IPS-18c (cell line): ENCODE data around the gene MCF2L.
"Not testable (repeated sequence)": the region's sequence is repeated elsewhere in the genome, so short reads cannot be mapped to it uniquely, and the experiment has no call there.

Experiments used
- H3K4me3 ChIP-seq: 2 replicates; pipeline ENCODE4 v1.7.0; 2013; ENCODE audit warnings: low read depth, mild to moderate bottlenecking, low read length, moderate library complexity; ENCODE audit not compliant: insufficient read depth
- H3K9me3 ChIP-seq: one replicate; pipeline ENCODE4 v1.6.1; 2013; ENCODE audit warnings: mild to moderate bottlenecking, low read length, moderate library complexity; ENCODE audit not compliant: control insufficient read depth, insufficient read depth

Gene MCF2L

DNA sequence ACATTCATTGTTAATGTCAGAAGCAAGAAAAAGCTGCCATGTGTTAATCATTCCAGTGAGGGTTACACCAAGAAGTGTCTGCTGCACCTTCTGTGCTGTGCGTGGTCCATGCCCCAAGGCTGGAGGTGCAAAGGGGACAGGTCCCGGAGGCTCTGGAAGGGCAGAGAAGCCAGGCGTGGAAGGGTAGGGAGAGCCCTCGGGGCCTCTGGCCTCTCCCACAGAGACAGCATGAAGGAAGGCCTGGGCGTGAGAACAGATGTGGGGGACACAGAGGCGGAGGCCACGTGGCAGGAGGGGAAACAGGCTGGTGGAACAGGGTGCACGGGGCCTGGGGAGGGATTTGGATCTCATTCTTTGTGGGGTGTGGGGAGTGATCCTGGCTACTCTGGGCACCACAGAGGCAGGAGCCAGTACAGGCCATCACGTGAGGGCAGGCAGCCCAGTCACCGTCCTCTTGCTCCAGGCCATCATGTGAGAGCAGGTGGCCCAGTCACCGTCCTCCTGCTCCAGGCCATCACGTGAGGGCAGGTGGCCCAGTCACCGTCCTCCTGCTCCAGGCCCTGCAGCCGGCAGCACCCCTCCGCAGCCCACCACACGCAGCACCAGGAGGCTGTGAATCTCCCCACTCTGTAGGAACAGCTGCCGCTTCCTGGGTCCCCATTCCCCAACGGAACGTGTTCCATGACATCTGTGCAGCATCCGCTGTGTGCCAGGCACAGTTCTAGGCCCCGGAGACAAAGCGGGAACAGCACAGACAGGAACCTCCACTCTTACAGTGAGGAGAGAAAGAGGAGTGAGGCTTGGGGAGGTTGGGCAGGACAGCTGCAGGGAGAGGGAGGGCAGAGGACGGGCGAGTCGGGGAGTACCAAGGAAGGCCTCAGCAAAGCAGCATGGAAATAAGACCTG, 126.4 kb downstream of the MCF2L start:
- Histone ChIP-seq H3K9me3 (no peaks in the 10 kb centered on the region), H3K4me3 (no peak overlapping the region)

DNA sequence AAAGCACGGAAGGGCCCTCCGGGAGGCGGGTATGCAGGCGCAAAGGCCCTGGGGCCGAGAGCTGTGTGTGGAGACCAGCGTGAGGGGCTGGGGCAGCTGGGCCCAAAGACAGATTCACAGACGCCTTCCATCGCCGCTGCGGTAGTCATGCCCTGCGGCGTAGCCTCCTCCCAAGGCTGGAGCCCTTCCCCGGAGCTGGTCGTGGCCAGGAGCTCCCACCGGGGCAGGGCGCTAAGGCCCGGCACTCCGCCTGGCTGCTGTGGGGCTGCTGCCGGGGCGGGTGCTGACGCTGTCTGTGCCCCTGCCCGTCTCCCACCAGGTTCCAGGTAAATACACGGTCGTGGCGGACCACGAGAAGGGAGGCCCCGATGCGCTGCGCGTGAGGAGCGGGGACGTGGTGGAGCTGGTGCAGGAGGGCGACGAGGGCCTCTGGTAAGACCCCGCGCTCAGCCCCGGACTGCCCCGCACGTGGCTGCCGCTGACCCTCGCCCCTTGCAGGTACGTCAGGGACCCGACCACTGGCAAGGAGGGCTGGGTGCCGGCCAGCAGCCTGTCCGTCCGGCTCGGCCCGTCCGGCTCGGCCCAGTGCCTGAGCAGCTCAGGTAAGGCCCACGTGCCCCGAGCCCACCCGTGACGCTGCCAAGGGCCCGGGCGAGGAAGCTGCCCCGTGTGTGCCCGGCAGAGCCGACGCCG, 127.2 kb downstream of the MCF2L start:
- no peak overlapping the region for H3K4me3 ChIP-seq
- H3K9me3 ChIP-seq: no peaks in the 10 kb centered on the region

DNA sequence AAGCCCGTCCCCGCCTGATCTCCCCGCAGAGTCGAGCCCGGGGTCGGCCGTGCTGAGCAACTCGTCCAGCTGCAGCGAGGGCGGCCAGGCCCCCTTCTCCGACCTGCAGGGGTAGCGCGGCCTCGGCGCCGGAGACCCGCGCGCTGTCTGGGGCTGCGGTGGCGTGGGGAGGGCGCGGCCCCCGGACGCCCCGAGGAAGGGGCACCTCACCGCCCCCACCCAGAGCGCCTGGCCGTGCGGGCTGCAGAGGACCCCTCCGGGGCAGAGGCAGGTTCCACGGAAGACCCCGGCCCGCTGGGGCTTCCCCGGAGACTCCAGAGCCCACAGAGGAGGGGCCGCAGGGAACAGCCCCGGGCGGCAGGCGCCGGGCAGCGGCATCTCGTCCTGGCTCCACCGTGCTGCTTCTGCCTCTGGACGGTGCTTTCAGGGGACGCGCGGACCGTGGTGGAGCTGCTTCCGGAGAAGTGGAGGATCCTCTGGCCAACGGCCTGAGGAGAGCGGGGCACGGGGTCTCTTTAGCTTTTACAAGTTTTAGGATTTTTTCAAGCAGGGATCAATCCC, 127.8 kb downstream of the MCF2L start:
- H3K4me3 ChIP-seq: no peak overlapping the region

DNA sequence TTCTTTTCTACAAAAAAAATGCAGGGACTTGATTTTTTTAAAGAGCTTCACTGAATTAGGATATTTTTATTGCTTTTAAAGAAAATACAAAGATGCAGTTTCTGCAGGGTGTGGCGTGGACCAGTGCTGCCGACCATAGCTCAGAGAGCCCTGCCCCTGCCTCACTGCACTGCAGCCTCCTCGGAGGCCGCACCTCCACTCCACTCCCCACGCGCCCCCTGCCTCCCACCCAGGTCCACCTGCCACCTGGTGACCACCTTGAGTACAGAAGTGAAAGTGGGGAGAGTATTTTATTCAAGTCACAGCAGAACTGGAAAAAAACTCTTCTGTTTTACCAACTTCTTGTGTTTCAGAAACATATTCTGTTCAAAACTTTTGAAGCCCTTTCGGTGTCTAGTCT, 128.6 kb downstream of the MCF2L start:
- Histone ChIP-seq H3K9me3 (no peaks in the 10 kb centered on the region), H3K4me3 (no peak overlapping the region)

More for the DNA sequence above, 127.8 kb downstream of the MCF2L start:
- no peaks in the 10 kb centered on the region for H3K9me3 ChIP-seq

DNA sequence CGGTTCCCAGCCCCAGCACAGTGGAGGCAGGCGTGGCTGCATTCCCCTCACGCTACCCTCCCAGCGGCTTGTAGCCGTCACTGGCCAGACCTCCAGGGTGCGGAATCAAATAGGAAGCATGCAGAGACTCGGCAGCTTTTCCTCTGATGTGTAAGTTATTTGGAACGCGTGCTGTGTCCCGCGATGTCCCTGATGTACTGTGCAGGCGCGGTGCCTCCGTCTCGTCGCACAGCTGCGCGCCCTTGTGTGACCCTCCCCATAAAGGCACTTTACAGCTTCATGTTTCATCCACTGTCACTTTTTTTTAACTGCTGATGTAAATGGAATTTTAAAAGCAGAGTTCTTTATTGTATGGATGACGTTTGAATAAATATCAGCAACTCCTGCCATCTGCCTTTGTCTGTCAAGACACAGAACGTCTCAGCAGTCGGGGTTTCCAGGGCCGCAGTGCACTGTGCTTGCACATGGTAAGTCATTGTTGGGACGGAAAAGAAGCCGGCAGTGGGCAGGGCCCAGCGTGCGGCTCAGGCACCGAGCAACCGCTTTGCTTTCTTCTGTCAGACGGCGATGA, 129.2 kb downstream of the MCF2L start:
- no peaks in the 10 kb centered on the region for H3K9me3 ChIP-seq
- H3K4me3 ChIP-seq: no peak overlapping the region

- Histone ChIP-seq H3K9me3 (no peaks in the 10 kb centered on the region), H3K4me3 (no peak overlapping the region)
Measured at GRCh38 chr13:113099142-113099541, 130.1 kb downstream of the MCF2L start.

DNA sequence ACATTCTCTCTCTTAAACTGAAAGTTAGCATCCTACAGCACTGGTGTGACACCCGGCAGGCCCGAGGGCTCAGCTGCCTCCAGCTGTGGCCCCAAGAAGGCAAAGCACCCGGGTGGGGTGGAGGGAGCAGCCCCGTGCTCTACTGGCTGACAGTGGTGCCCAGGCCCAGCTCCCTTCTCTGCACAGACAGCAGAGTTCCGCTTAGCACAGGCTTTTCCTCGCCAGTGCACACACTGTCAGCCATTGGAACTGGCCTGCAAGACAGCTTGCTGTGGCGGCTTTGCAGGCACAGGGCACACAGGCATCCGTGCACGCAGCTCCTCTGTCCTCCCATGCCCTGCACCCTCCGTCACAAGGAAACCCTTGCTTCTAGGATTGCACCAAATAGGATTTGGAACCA, 133.3 kb downstream of the MCF2L start:
- H3K4me3 ChIP-seq, H3K9me3 ChIP-seq: not testable (repeated sequence)

DNA sequence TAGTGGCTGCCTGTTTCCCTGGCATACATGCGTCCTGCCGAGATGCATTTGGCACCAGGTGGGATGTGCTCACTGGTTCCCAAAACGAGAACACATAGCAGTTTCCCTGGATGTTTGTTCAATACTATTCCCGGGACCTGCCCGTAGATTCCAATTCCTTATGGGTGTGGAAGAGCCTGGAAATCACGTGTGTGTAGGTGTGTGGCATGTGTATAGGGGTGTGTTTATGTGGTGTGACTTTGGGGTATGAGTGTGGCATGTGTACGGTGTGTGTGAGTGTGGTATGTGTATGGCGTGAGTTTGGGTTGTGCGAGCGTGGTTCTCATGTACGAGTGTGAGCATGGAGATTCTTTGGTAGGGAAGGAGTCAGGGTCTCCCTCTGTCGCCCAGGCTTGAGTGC, 133.7 kb downstream of the MCF2L start:
- Histone ChIP-seq H3K9me3 (no peaks in the 10 kb centered on the region), H3K4me3 (no peak overlapping the region)

GRCh38 chr13:113103646-113104045, 134.6 kb downstream of the MCF2L start:
- no peaks in the 10 kb centered on the region for H3K9me3 ChIP-seq
- H3K4me3 ChIP-seq: no peak overlapping the region

- Histone ChIP-seq H3K4me3 (no peak within 1 kb of the TSS), H3K9me3 (peaks cover 2% of the 10 kb centered on the region)
Measured at GRCh38 chr13:113105032-113105920, 136.3 kb downstream of the MCF2L start, which contains the start of gene F7. TSS of gene F7 (plus strand) at chr13:113105791. CDS start at chr13:113105842, 51 bp downstream.

GRCh38 chr13:113105921-113106452, 137.0 kb downstream of the MCF2L start:
- no peak overlapping the region for H3K4me3 ChIP-seq
- H3K9me3 ChIP-seq: peaks cover 2% of the 10 kb centered on the region

- H3K4me3 ChIP-seq: no peak overlapping the region
Measured at GRCh38 chr13:113106711-113107351, 137.8 kb downstream of the MCF2L start.

DNA sequence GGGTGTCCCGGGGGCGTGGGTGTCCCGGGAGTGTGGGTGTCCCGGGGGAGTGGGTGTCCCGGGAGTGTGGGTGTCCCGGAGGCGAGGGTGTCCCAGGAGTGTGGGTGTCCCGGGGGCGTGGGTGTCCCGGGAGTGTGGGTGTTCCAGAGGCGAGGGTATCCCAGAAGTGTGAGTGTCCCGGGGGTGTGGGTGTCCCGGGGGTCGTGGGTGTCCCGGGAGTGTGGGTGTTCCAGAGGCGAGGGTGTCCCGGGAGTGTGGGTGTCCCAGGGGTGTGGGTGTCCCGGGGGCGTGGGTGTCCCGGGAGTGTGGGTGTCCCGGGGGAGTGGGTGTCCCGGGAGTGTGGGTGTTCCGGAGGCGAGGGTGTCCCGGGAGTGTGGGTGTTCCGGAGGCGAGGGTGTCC, 139.5 kb downstream of the MCF2L start:
- not testable (repeated sequence) for H3K9me3 ChIP-seq, H3K4me3 ChIP-seq

More at GRCh38 chr13:113106711-113107351, 137.8 kb downstream of the MCF2L start:
- H3K9me3 ChIP-seq: peaks cover 2% of the 10 kb centered on the region

- peaks cover 2% of the 10 kb centered on the region for H3K9me3 ChIP-seq
- peak overlapping the region; percentile 30; the same call in 1 of the 2 replicates for H3K4me3 ChIP-seq
Measured at GRCh38 chr13:113109151-113110047, 140.4 kb downstream of the MCF2L start.
